SK-N-SH treated with all-trans-retinoic acid at 6 μM for 48 hours (cell line): ENCODE results near the gene L1CAM.

Experiments used
- ATAC-seq: fragments of 200-7000 bp; cut with Tn5 transposase; 3 replicates; pipeline ENCODE4 v1.9.1; 2020; ENCODE audit warnings: mild to moderate bottlenecking, moderate library complexity
- ARNTL ChIP-seq: fragments of 450-650 bp; formaldehyde crosslinking; IDR thresholded peaks from 2 replicates; pipeline ENCODE4 v1.5.0; 2020; ENCODE audit warnings: low read depth, mild to moderate bottlenecking, moderate library complexity, borderline replicate concordance
- BACH2 ChIP-seq: fragments of 250-450 bp; sonication (Bioruptor Pico); IDR thresholded peaks from 2 replicates; pipeline ENCODE4 v1.9.0; 2021; ENCODE audit warnings: mild to moderate bottlenecking, borderline replicate concordance
- CREB5 ChIP-seq: fragments of 250-450 bp; sonication (Bioruptor Pico); IDR thresholded peaks from 2 replicates; pipeline ENCODE4 v1.5.1; 2020; ENCODE audit warnings: low read depth, mild to moderate bottlenecking, moderate library complexity
- CSRNP3 ChIP-seq: fragments of 250-450 bp; sonication (Bioruptor Pico); IDR thresholded peaks from 2 replicates; pipeline ENCODE4 v1.5.1; 2021; ENCODE audit warnings: mild to moderate bottlenecking, moderate library complexity
- GLIS3 ChIP-seq: fragments of 250-450 bp; sonication (Bioruptor Pico); IDR thresholded peaks from 2 replicates; pipeline ENCODE4 v1.5.0; 2020; ENCODE audit warnings: mild to moderate bottlenecking, moderate library complexity
- ISL1 ChIP-seq: fragments of 250-450 bp; sonication (Bioruptor Pico); IDR thresholded peaks from 2 replicates; pipeline ENCODE4 v2.1.2; 2022; ENCODE audit warnings: mild to moderate bottlenecking, moderate library complexity
- OSR1 ChIP-seq: fragments of 250-450 bp; sonication (Bioruptor Pico); IDR thresholded peaks from 2 replicates; pipeline ENCODE4 v1.8.0; 2022; ENCODE audit warnings: moderate library complexity, mild to moderate bottlenecking, inconsistent platforms
- PATZ1 ChIP-seq: fragments of 250-450 bp; sonication (Bioruptor Pico); IDR thresholded peaks from 2 replicates; pipeline ENCODE4 v1.8.0; 2020; ENCODE audit warnings: mild to moderate bottlenecking, moderate library complexity, borderline replicate concordance
- POU6F1 ChIP-seq: fragments of 250-450 bp; sonication (Bioruptor Pico); IDR thresholded peaks from 2 replicates; pipeline ENCODE4 v1.8.0; 2021; ENCODE audit warnings: low read depth, mild to moderate bottlenecking, moderate library complexity, borderline replicate concordance
- PPARA ChIP-seq: fragments of 250-450 bp; sonication (Bioruptor Pico); IDR thresholded peaks from 2 replicates; pipeline ENCODE4 v1.5.0; 2020; ENCODE audit warnings: mild to moderate bottlenecking, borderline replicate concordance
- SNAI2 ChIP-seq: fragments of 250-450 bp; sonication (Bioruptor Pico); IDR thresholded peaks from 2 replicates; pipeline ENCODE4 v1.5.0; 2020; ENCODE audit warnings: mild to moderate bottlenecking, moderate library complexity
- TCF4 ChIP-seq: fragments of 250-450 bp; sonication (Bioruptor Pico); IDR thresholded peaks from 2 replicates; pipeline ENCODE4 v1.8.0; 2021; ENCODE audit warnings: mild to moderate bottlenecking, moderate library complexity, borderline replicate concordance
- TOX ChIP-seq: fragments of 250-450 bp; sonication (Bioruptor Pico); IDR thresholded peaks from 2 replicates; pipeline ENCODE4 v1.8.0; 2021; ENCODE audit warnings: mild to moderate bottlenecking, moderate library complexity, borderline replicate concordance
- TSHZ2 ChIP-seq: fragments of 250-450 bp; sonication (Bioruptor Pico); IDR thresholded peaks from 2 replicates; pipeline ENCODE4 v1.5.0; 2020; ENCODE audit warnings: mild to moderate bottlenecking, moderate library complexity
- ZC3H10 ChIP-seq: fragments of 250-450 bp; sonication (Bioruptor Pico); IDR thresholded peaks from 2 replicates; pipeline ENCODE4 v1.5.1; 2021; ENCODE audit warnings: mild to moderate bottlenecking, moderate library complexity
- ZFP3 ChIP-seq: fragments of 250-450 bp; sonication (Bioruptor Pico); IDR thresholded peaks from 2 replicates; pipeline ENCODE4 v1.5.0; 2020; ENCODE audit warnings: mild to moderate bottlenecking, moderate library complexity
- ZFP30 ChIP-seq: fragments of 450-650 bp; formaldehyde crosslinking; IDR thresholded peaks from 2 replicates; pipeline ENCODE4 v1.5.0; 2022; ENCODE audit warnings: mild to moderate bottlenecking, moderate library complexity
- ZNF565 ChIP-seq: fragments of 450-650 bp; formaldehyde crosslinking; conservative IDR thresholded peaks from 2 replicates; pipeline ENCODE4 v1.5.0; 2020; ENCODE audit warnings: low read depth, mild to moderate bottlenecking, moderate library complexity
- ZNF70 ChIP-seq: fragments of 450-650 bp; formaldehyde crosslinking; IDR thresholded peaks from 2 replicates; pipeline ENCODE4 v1.5.0; 2020; ENCODE audit warnings: mild to moderate bottlenecking, moderate library complexity
- ZNF8 ChIP-seq: fragments of 450-650 bp; formaldehyde crosslinking; IDR thresholded peaks from 2 replicates; pipeline ENCODE4 v1.5.0; 2020; ENCODE audit warnings: mild to moderate bottlenecking, moderate library complexity

The L1CAM gene

GRCh38 chrX:153875391-153876111 lies 10.4 kb downstream of the L1CAM start (continued):
- no peak for TF ChIP-seq PATZ1 (CRISPR knock-in tag)
- peak; percentile 79 for TF ChIP-seq TSHZ2 (CRISPR knock-in tag)
- TF ChIP-seq ZNF70, result no peak
- peak; percentile 80; the same call in 1 of the 2 replicates for TF ChIP-seq SNAI2 (CRISPR knock-in tag)
- TF ChIP-seq ZNF565, result no peak
- TF ChIP-seq ZFP3, result peak; percentile 86

GRCh38 chrX:153874366-153875125 lies 11.4 kb downstream of the L1CAM start:
- ATAC-seq, result no peak
- TF ChIP-seq GLIS3 (no peak), TOX (no peak), BACH2 (CRISPR knock-in tag) (no peak), CSRNP3 (CRISPR knock-in tag) (no peak), ARNTL (CRISPR knock-in tag) (no peak), PATZ1 (CRISPR knock-in tag) (no peak), PPARA (no peak), ISL1 (CRISPR knock-in tag) (no peak), ZFP3 (no peak), POU6F1 (no peak), SNAI2 (CRISPR knock-in tag) (no peak), ZC3H10 (CRISPR knock-in tag) (no peak), TCF4 (no peak)

GRCh38 chrX:153874085-153874365 lies 11.9 kb downstream of the L1CAM start:
- no peak for ATAC-seq
- TF ChIP-seq PPARA (no peak), ISL1 (CRISPR knock-in tag) (no peak), ARNTL (CRISPR knock-in tag) (no peak), GLIS3 (no peak), CREB5 (CRISPR knock-in tag) (no peak), ZNF8 (CRISPR knock-in tag) (no peak), ZFP30 (no peak), CSRNP3 (CRISPR knock-in tag) (no peak), ZC3H10 (CRISPR knock-in tag) (no peak), TSHZ2 (CRISPR knock-in tag) (no peak), SNAI2 (CRISPR knock-in tag) (no peak), OSR1 (no peak), TOX (no peak)
